GM21619 (cell line): Measurements from ENCODE around the gene FUCA1.
"Not testable (repeated sequence)": the region's sequence is repeated elsewhere in the genome, so short reads cannot be mapped to it uniquely, and the experiment has no call there.

Source experiments
- ATAC-seq: cut with Tn5 transposase; IDR thresholded peaks from one replicate; pipeline ENCODE4 v1.9.1; 2021; ENCODE audit not compliant: unreplicated experiment

FUCA1 gene

DNA sequence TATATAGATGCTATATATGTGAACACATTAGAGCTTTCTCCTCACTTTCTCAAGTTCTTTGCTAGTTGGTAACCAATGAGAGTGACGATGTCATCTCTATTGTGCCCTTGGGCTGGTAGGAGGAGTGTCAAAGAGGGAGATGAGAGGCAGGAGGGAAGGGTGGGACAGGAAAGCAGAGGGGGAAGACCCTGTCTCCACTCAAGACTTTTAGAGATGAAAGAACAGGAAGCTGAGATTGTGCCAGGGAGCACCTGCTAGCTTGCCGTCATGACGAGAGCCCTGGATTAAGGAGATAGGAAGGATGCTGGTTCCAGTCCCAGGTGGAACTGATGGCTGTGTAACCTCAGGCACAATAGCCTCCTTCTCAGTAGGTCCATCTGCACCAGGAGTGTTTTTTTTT is 28.4 kb upstream of the FUCA1 start:
- ATAC-seq, result no peak

GRCh38 chr1:23895993-23896392 is 27.9 kb upstream of the FUCA1 start:
- ATAC-seq, result no peak

- no peak for ATAC-seq
Measured at GRCh38 chr1:23895082-23895481, 27.0 kb upstream of the FUCA1 start.

- no peak for ATAC-seq
Measured at GRCh38 chr1:23889074-23889473, 21.0 kb upstream of the FUCA1 start.

DNA sequence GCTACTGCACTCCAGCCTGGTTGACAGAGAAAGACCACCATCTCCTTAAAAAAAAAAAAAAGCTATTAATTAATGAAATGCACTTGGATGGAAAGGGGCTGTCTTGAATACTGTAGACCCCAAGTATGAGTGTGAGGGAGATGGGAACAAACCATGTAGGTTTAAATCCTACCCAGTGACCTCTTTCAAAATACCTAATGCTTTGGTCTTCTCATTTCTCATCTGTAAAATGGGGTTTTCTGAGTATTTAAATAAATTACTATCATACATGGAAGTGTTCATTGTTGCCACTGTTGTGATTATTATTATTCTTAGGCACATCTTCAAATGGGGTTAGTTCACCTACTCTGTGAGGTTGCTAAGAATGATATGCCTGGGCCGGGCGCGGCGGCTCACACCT is 17.1 kb upstream of the FUCA1 start:
- ATAC-seq, result no peak

- no peak for ATAC-seq
Measured at GRCh38 chr1:23882746-23883145, 14.7 kb upstream of the FUCA1 start.

- no peak for ATAC-seq
Measured at GRCh38 chr1:23879809-23880208, 11.7 kb upstream of the FUCA1 start.

DNA sequence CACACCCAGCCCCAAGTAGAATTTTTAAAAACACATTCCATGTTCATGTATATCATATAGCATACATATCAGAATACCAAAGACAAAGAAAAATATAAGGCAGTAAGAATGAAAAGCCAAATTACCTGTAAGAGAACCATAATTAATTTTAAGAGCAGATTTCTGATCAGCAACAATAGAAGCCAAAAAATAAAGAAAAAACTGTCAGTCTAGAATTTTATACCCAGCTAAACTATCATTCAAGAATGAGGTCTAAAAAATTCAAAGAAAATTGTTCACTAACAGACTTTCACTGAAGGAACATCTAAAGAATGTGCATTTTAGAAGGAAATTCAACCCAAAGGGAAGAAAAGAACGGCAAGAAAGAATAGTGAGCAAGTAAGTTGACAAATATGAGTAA is 10.6 kb upstream of the FUCA1 start:
- no peak for ATAC-seq

DNA sequence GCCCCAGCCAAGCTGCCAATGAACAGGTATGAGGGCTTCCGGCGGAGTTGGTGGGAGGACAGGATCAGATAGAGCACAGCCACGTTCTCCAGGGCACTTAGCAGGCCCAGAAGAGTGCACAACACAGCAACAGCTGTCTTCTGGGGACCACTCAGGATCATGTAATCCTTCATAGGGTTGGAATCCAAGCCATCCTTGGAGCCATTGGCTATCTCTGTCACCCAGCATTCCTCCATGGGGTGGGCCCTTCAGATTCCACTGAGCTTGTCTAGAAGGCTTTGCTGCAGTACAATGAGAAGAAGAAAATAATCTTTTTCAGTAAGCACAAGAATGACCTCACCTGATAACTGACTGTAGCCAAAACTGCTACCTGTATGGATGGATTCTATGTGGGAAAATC is 7.3 kb upstream of the FUCA1 start:
- ATAC-seq, result no peak

- no peak for ATAC-seq
Measured at GRCh38 chr1:23872421-23872820, 4.3 kb upstream of the FUCA1 start.

DNA sequence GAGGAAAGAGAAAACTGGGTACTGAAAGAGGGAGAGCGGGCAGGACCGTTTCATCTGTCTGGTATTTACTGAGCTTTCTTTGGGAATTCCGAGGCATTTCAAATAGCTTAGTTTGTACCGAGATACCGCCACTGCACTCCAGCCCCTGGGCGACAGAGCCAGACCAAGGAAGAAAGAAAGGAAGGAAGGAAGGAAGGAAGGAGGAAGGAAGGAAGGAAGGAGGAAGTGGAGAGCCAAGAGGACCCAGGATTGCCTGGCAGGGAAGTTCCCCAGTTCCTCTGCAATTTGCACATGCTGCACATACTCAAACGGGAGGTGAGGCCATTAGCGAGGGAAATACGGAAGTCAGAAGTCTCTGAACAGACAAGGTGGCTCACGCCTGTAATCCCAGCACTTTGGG is 961 bp upstream of the FUCA1 start:
- ATAC-seq, result no peak

DNA sequence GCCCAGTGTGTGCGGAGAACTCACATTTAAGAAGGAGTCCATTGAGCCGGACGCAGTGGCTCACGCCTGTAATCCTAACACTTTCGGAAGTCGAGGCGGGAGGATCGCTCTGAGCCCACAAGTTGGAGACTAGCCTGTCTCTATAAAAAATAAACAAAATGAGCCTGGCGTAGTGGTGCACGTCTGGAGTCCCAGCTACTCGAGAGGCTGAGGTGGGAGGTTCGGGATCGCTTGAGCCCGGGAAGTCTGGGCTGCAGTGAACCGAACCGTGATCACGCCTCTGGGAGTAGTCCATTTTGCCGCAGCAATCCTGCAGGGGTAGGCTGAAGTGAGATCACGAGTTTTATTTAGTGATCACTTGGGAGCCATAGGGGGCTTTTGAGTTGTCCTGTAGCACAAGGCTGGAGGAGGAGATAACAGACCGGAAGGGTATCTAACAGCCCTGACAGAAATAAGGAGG is 497 bp upstream of the FUCA1 start:
- peak; percentile 7 for ATAC-seq

GRCh38 chr1:23867542-23867894 is 572 bp downstream of the FUCA1 start:
- ATAC-seq, result no peak

DNA sequence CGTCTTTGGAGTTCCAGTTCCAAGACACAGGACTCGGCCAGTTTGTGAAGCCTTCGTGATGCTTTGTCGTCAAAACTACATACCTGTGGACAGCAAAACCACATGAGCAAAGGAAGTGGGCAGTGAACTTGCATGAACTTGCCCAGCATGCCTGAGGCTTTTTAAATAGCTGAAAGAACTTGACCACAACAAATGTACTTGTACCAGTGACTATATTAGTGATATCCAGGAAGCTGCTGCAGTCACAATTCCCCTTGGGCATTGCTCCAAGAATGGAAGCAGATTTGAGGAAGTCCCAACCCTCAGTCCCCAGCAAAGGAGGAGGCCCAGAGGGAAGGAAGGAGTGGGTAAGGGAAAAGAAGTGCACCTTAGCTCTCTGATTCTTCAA is 2.6 kb downstream of the FUCA1 start:
- no peak for ATAC-seq

- ATAC-seq, result no peak
Measured at GRCh38 chr1:23864801-23865542, 3.1 kb downstream of the FUCA1 start.

GRCh38 chr1:23862640-23863039 is 5.5 kb downstream of the FUCA1 start:
- no peak for ATAC-seq

DNA sequence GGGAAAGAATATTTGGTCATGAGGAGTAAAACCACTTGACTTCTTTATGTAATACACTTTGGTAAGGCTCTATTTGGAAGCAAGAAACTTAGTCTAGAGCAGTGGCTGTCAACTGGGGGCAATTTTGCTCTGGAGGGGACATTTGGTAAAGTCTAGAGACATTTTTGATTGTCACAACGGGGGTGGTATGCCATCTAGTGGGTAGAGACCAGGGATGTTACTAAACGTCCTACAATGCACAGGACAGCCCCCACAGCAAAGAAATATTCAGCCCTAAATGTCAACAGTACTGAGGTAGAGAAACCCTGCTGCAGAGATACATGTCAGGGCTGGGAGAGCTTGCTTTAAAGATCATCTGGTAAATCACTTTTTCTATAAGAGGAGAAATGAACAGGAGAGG is 13.5 kb downstream of the FUCA1 start:
- ATAC-seq, result no peak

DNA sequence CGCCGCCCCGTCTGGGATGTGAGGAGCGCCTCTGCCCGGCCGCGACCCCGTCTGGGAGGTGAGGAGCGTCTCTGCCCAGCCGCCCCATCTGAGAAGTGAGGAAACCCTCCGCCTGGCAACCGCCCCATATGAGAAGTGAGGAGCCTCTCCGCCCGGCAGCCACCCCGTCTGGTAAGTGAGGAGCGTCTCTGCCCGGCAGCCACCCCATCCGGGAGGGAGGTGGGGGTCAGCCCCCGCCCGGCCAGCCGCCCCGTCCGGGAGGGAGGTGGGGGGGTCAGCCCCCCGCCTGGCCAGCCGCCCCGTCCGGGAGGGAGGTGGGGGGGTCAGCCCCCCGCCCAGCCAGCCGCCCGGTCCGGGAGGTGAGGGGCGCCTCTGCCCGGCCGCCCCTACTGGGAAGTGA is 15.0 kb downstream of the FUCA1 start:
- not testable (repeated sequence) for ATAC-seq

DNA sequence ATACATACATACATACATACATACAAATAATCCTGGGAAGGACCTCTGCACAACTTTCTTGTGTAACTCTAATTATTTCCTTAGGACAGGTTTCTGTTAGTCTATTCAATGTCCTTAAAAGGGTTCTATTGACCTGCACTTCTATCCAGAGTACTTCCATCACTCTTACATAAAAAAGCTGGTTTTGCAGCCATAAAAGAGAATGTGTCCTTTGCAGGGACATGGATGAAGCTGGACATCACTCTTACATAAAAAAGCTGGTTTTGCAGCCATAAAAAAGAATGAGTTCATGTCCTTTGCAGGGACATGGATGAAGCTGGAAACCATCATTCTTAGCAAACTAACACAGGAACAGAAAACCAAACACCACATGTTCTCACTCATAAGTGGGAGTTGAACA is 16.7 kb downstream of the FUCA1 start:
- ATAC-seq, result not testable (repeated sequence)

- ATAC-seq, result no peak
Measured at GRCh38 chr1:23848673-23849616, 19.1 kb downstream of the FUCA1 start.

GRCh38 chr1:23847482-23848095 is 20.5 kb downstream of the FUCA1 start:
- ATAC-seq, result not testable (repeated sequence)

- ATAC-seq, result no peak
Measured at GRCh38 chr1:23845163-23845562, 22.9 kb downstream of the FUCA1 start.
